Memory B cell (primary cell): ENCODE measurements around the gene CYP1A2.

ENCODE experiments used
- ATAC-seq: fragments of 150-1000 bp; cut with Tn5 transposase; 2 replicates; pipeline ENCODE4 v1.10.0; 2021; ENCODE audit warnings: low read depth, mild to moderate bottlenecking, moderate library complexity
- DNase-seq, 2 donors: peaks; one replicate each; pipeline ENCODE4 v3.0.0; 2022; ENCODE audit warnings: low spot score in 2 of 2
- H3K27ac Mint-ChIP-seq: one replicate; pipeline ENCODE4 v1.8.0; 2022; ENCODE audit warnings: mild to moderate bottlenecking, moderate library complexity, mixed read lengths
- H3K27me3 Mint-ChIP-seq: one replicate; pipeline ENCODE4 v1.8.0; 2022; ENCODE audit warnings: mixed read lengths
- H3K36me3 Mint-ChIP-seq: one replicate; pipeline ENCODE4 v1.8.0; 2022; ENCODE audit warnings: mild to moderate bottlenecking, mixed read lengths
- H3K4me1 Mint-ChIP-seq: one replicate; pipeline ENCODE4 v1.8.0; 2022; ENCODE audit warnings: mixed read lengths
- H3K4me3 Mint-ChIP-seq: one replicate; pipeline ENCODE4 v1.8.0; 2022; ENCODE audit warnings: mild to moderate bottlenecking, moderate library complexity, mixed read lengths
- H3K9me3 Mint-ChIP-seq: one replicate; pipeline ENCODE4 v1.8.0; 2022; ENCODE audit warnings: mixed read lengths

CYP1A2 gene

GRCh38 chr15:74776821-74777768, 28.4 kb downstream of the CYP1A2 start:
- Mint-ChIP-seq H3K36me3 (no peaks in the 10 kb centered on the region), H3K9me3 (no peaks in the 10 kb centered on the region), H3K4me3 (peak overlapping the region; percentile 77), H3K27ac (peak overlapping the region; percentile 99), H3K4me1 (peaks cover 58% of the 10 kb centered on the region), H3K27me3 (no peaks in the 10 kb centered on the region)
- ATAC-seq (peak; percentile 71), DNase-seq (peak; percentile 75 to 82)

GRCh38 chr15:74777769-74778598, 29.3 kb downstream of the CYP1A2 start:
- H3K27ac Mint-ChIP-seq = peak overlapping the region; percentile 99
- peak overlapping the region; percentile 77 for H3K4me3 Mint-ChIP-seq
- DNase-seq = no peak
- peaks cover 3% of the 10 kb centered on the region for H3K36me3 Mint-ChIP-seq
- H3K4me1 Mint-ChIP-seq = peaks cover 53% of the 10 kb centered on the region
- no peaks in the 10 kb centered on the region for H3K9me3 Mint-ChIP-seq
- H3K27me3 Mint-ChIP-seq = no peaks in the 10 kb centered on the region
- ATAC-seq = peak; percentile 7

- Mint-ChIP-seq H3K36me3 (peaks cover 3% of the 10 kb centered on the region), H3K9me3 (no peaks in the 10 kb centered on the region), H3K27me3 (no peaks in the 10 kb centered on the region), H3K4me1 (peaks cover 52% of the 10 kb centered on the region), H3K27ac (peak overlapping the region; percentile 99), H3K4me3 (peak overlapping the region; percentile 77)
- DNase-seq (no peak), ATAC-seq (no peak)
Measured at GRCh38 chr15:74778599-74778970, 29.9 kb downstream of the CYP1A2 start.

- H3K9me3 Mint-ChIP-seq = no peaks in the 10 kb centered on the region
Measured at GRCh38 chr15:74779162-74779648, 30.6 kb downstream of the CYP1A2 start.

GRCh38 chr15:74780523-74781430, 32.1 kb downstream of the CYP1A2 start:
- Mint-ChIP-seq H3K27me3 (no peaks in the 10 kb centered on the region), H3K4me3 (peak overlapping the region; percentile 86), H3K27ac (peak overlapping the region; percentile 99), H3K4me1 (peaks cover 62% of the 10 kb centered on the region), H3K36me3 (peaks cover 7% of the 10 kb centered on the region), H3K9me3 (no peaks in the 10 kb centered on the region)
- ATAC-seq (no peak), DNase-seq (no peak)

More at GRCh38 chr15:74779162-74779648, 30.6 kb downstream of the CYP1A2 start:
- H3K4me3 Mint-ChIP-seq = no peak overlapping the region
- H3K36me3 Mint-ChIP-seq = peaks cover 3% of the 10 kb centered on the region
- DNase-seq (no peak), ATAC-seq (no peak)
- H3K4me1 Mint-ChIP-seq = peaks cover 55% of the 10 kb centered on the region
- no peaks in the 10 kb centered on the region for H3K27me3 Mint-ChIP-seq
- H3K27ac Mint-ChIP-seq = peak overlapping the region; percentile 99

GRCh38 chr15:74781431-74782258, 33.0 kb downstream of the CYP1A2 start, which contains the start of gene CSK:
TSS of gene CSK (plus strand) at chr15:74782080. CDS start at chr15:74798298, 16,218 bp downstream.
- Mint-ChIP-seq H3K27ac (peak within 1 kb of the TSS; percentile 99), H3K9me3 (no peaks in the 10 kb centered on the region), H3K4me3 (peak within 1 kb of the TSS; percentile 99), H3K4me1 (peaks cover 65% of the 10 kb centered on the region), H3K27me3 (no peaks in the 10 kb centered on the region), H3K36me3 (peaks cover 7% of the 10 kb centered on the region)
- peak; percentile 64 for ATAC-seq
- DNase-seq = peak; percentile 84 to 85

- no peaks in the 10 kb centered on the region for H3K27me3 Mint-ChIP-seq
- H3K36me3 Mint-ChIP-seq = peaks cover 7% of the 10 kb centered on the region
- peak in 1 of 2 donors; percentile 64 for DNase-seq
- H3K27ac Mint-ChIP-seq = peak overlapping the region; percentile 96
- H3K4me3 Mint-ChIP-seq = peak overlapping the region; percentile 99
- H3K9me3 Mint-ChIP-seq = no peaks in the 10 kb centered on the region
- ATAC-seq = peak; percentile 42
- H3K4me1 Mint-ChIP-seq = peaks cover 61% of the 10 kb centered on the region
Measured at GRCh38 chr15:74782259-74783071, 33.8 kb downstream of the CYP1A2 start.

GRCh38 chr15:74783072-74783807, 34.6 kb downstream of the CYP1A2 start:
- peaks cover 7% of the 10 kb centered on the region for H3K36me3 Mint-ChIP-seq
- H3K27ac Mint-ChIP-seq = peak overlapping the region; percentile 96
- H3K4me3 Mint-ChIP-seq = peak overlapping the region; percentile 99
- no peak for DNase-seq
- H3K9me3 Mint-ChIP-seq = no peaks in the 10 kb centered on the region
- no peak for ATAC-seq
- H3K4me1 Mint-ChIP-seq = peaks cover 61% of the 10 kb centered on the region
- H3K27me3 Mint-ChIP-seq = no peaks in the 10 kb centered on the region

- DNase-seq = no peak
- Mint-ChIP-seq H3K27me3 (no peaks in the 10 kb centered on the region), H3K9me3 (no peaks in the 10 kb centered on the region), H3K4me3 (peak overlapping the region; percentile 99), H3K27ac (peak overlapping the region; percentile 96), H3K4me1 (peaks cover 61% of the 10 kb centered on the region), H3K36me3 (peaks cover 7% of the 10 kb centered on the region)
- no peak for ATAC-seq
Measured at GRCh38 chr15:74783808-74784175, 35.1 kb downstream of the CYP1A2 start.

GRCh38 chr15:74784426-74785193, 36.0 kb downstream of the CYP1A2 start:
- no peak for ATAC-seq
- H3K4me1 Mint-ChIP-seq = peaks cover 56% of the 10 kb centered on the region
- H3K9me3 Mint-ChIP-seq = no peaks in the 10 kb centered on the region
- no peak for DNase-seq
- H3K27me3 Mint-ChIP-seq = no peaks in the 10 kb centered on the region
- peak overlapping the region; percentile 99 for H3K4me3 Mint-ChIP-seq
- H3K36me3 Mint-ChIP-seq = peaks cover 9% of the 10 kb centered on the region
- H3K27ac Mint-ChIP-seq = peak overlapping the region; percentile 95
